ENCODE results near the gene NOTCH2.

DNA sequence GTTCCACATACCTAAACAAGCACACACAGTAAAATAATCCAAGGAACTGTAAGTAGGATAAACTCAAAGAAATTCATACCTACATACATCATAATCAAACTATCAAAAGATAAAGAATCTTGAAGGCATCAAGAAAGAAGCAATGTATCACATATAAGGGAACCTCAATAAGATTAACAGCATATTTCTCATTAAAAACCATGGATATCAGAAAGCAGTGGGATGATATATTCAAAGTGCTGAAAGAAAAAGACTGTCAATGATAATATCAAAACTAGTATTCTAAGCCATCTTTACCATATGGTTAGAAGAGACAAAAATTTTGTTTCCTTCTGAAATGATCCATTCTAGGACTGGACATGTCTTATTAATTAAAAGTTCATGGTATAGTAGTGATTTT, 136.1 kb downstream of the NOTCH2 start:
- TF ChIP-seq, protein P1, sequence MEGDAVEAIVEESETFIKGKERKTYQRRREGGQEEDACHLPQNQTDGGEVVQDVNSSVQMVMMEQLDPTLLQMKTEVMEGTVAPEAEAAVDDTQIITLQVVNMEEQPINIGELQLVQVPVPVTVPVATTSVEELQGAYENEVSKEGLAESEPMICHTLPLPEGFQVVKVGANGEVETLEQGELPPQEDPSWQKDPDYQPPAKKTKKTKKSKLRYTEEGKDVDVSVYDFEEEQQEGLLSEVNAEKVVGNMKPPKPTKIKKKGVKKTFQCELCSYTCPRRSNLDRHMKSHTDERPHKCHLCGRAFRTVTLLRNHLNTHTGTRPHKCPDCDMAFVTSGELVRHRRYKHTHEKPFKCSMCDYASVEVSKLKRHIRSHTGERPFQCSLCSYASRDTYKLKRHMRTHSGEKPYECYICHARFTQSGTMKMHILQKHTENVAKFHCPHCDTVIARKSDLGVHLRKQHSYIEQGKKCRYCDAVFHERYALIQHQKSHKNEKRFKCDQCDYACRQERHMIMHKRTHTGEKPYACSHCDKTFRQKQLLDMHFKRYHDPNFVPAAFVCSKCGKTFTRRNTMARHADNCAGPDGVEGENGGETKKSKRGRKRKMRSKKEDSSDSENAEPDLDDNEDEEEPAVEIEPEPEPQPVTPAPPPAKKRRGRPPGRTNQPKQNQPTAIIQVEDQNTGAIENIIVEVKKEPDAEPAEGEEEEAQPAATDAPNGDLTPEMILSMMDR (IDR thresholded peaks at IDR 0.05; ENCODE audit: low read depth, low read length, poor library complexity, severe bottlenecking) = no peak
- TF ChIP-seq EZH2phosphoT487 (IDR thresholded peaks at IDR 0.05; ENCODE audit: borderline replicate concordance, low read length) = no peak
